Osteocyte (in vitro differentiated cells): Measurements from ENCODE around the gene PPHLN1. TPM values are rescaled to one million over a fixed set of nuclear protein-coding genes. Genes with fewer than 3 reads are reported as not detected.
"Not testable (repeated sequence)": the region's sequence is repeated elsewhere in the genome, so short reads cannot be mapped to it uniquely, and the experiment has no call there.

ENCODE experiments used
- DNase-seq: peaks from one replicate; pipeline ENCODE4 v3.0.0; 2021; ENCODE audit warnings: mixed read lengths; ENCODE audit not compliant: unreplicated experiment; ENCODE audit errors: extremely low spot score
- H3K27ac Mint-ChIP-seq: one replicate; pipeline ENCODE4 v1.8.0; 2021; ENCODE audit warnings: mild to moderate bottlenecking, mixed read lengths; ENCODE audit not compliant: unreplicated experiment
- H3K27me3 Mint-ChIP-seq: one replicate; pipeline ENCODE4 v1.8.0; 2021; ENCODE audit warnings: mixed read lengths; ENCODE audit not compliant: unreplicated experiment
- H3K36me3 Mint-ChIP-seq: one replicate; pipeline ENCODE4 v1.8.0; 2021; ENCODE audit warnings: mixed read lengths; ENCODE audit not compliant: unreplicated experiment
- H3K4me1 Mint-ChIP-seq: one replicate; pipeline ENCODE4 v1.8.0; 2021; ENCODE audit warnings: mixed read lengths; ENCODE audit not compliant: unreplicated experiment
- H3K4me3 Mint-ChIP-seq: one replicate; pipeline ENCODE4 v1.8.0; 2021; ENCODE audit warnings: mild to moderate bottlenecking, moderate library complexity, mixed read lengths; ENCODE audit not compliant: unreplicated experiment
- H3K9me3 Mint-ChIP-seq: one replicate; pipeline ENCODE4 v1.8.0; 2021; ENCODE audit warnings: mixed read lengths; ENCODE audit not compliant: unreplicated experiment
- CTCF ChIP-seq: fragments of 200-600 bp; sonication (generic); IDR thresholded peaks from 2 replicates; pipeline ENCODE4 v1.5.0; 2021; ENCODE audit warnings: antibody characterized with exemption, mild to moderate bottlenecking, moderate library complexity
- total RNA-seq: library from RNA; stranded (reverse); gene quantifications from 2 replicates; pipeline ENCODE4 v1.2.1, GENCODE V29; 2021

PPHLN1 gene
- total RNA-seq, 1 donor from 2014 or later = 56.6 TPM

- H3K27me3 Mint-ChIP-seq = no peaks in the 10 kb centered on the region
- peaks cover 3% of the 10 kb centered on the region for H3K4me1 Mint-ChIP-seq
- no peak for DNase-seq
- H3K4me3 Mint-ChIP-seq = no peak overlapping the region
- H3K9me3 Mint-ChIP-seq = no peaks in the 10 kb centered on the region
- no peak for TF ChIP-seq CTCF
- H3K27ac Mint-ChIP-seq = no peak overlapping the region
- H3K36me3 Mint-ChIP-seq = peaks cover 18% of the 10 kb centered on the region
Measured at GRCh38 chr12:42338280-42338679, 12.3 kb downstream of the PPHLN1 start.

GRCh38 chr12:42342028-42342427 lies 16.1 kb downstream of the PPHLN1 start:
- no peaks in the 10 kb centered on the region for H3K9me3 Mint-ChIP-seq
- no peak for TF ChIP-seq CTCF

GRCh38 chr12:42343721-42344120 lies 17.8 kb downstream of the PPHLN1 start:
- Mint-ChIP-seq H3K27ac (no peak overlapping the region), H3K27me3 (no peaks in the 10 kb centered on the region), H3K4me3 (no peak overlapping the region), H3K4me1 (peaks cover 6% of the 10 kb centered on the region), H3K36me3 (peaks cover 11% of the 10 kb centered on the region), H3K9me3 (no peaks in the 10 kb centered on the region)
- TF ChIP-seq CTCF = no peak
- no peak for DNase-seq

More at GRCh38 chr12:42342028-42342427, 16.1 kb downstream of the PPHLN1 start:
- no peak for DNase-seq
- Mint-ChIP-seq H3K27ac (no peak overlapping the region), H3K4me3 (no peak overlapping the region), H3K36me3 (peaks cover 18% of the 10 kb centered on the region), H3K27me3 (no peaks in the 10 kb centered on the region), H3K4me1 (peaks cover 6% of the 10 kb centered on the region)

- H3K27ac Mint-ChIP-seq = no peak overlapping the region
- peaks cover 4% of the 10 kb centered on the region for H3K36me3 Mint-ChIP-seq
- no peak overlapping the region for H3K4me3 Mint-ChIP-seq
- no peak for DNase-seq
- no peaks in the 10 kb centered on the region for H3K9me3 Mint-ChIP-seq
- no peaks in the 10 kb centered on the region for H3K27me3 Mint-ChIP-seq
- no peak for TF ChIP-seq CTCF
- peaks cover 8% of the 10 kb centered on the region for H3K4me1 Mint-ChIP-seq
Measured at GRCh38 chr12:42346403-42347002, 20.5 kb downstream of the PPHLN1 start.

GRCh38 chr12:42349119-42350020 lies 23.4 kb downstream of the PPHLN1 start:
- not testable (repeated sequence) for H3K4me1 Mint-ChIP-seq, H3K9me3 Mint-ChIP-seq, H3K36me3 Mint-ChIP-seq, H3K27me3 Mint-ChIP-seq, H3K27ac Mint-ChIP-seq, DNase-seq, H3K4me3 Mint-ChIP-seq

GRCh38 chr12:42350021-42350407 lies 24.0 kb downstream of the PPHLN1 start:
- H3K36me3 Mint-ChIP-seq, H3K27me3 Mint-ChIP-seq: not testable (repeated sequence)

More at GRCh38 chr12:42350021-42350407, 24.0 kb downstream of the PPHLN1 start:
- not testable (repeated sequence) for H3K27ac Mint-ChIP-seq, DNase-seq, H3K4me1 Mint-ChIP-seq, H3K9me3 Mint-ChIP-seq, H3K4me3 Mint-ChIP-seq
